B cell (primary cell): ENCODE results near the gene PTX4.

Experiments
- CTCF ChIP-seq: fragments of 200-600 bp; IDR thresholded peaks from one replicate; pipeline ENCODE4 v1.8.0; 2022; ENCODE audit warnings: antibody characterized with exemption, mild to moderate bottlenecking
- EZH2 ChIP-seq: IDR thresholded peaks from 2 replicates; pipeline ENCODE4 v1.6.1; 2012; ENCODE audit warnings: borderline replicate concordance, low read depth, mild to moderate bottlenecking, moderate library complexity, low read length; ENCODE audit not compliant: insufficient read depth, poor library complexity, severe bottlenecking

- TF ChIP-seq CTCF (no peak), EZH2 (no peak)
Measured at GRCh38 chr16:1501630-1502029, 12.9 kb upstream of the PTX4 start.
